Panc1 (cell line): ENCODE measurements around the gene GPRC5B. TPM values are rescaled to one million over a fixed set of nuclear protein-coding genes. Genes with fewer than 3 reads are reported as not detected.

Experiments
- ATAC-seq: fragments of 200-7000 bp; cut with Tn5 transposase; 2 replicates; pipeline ENCODE4 v1.9.1; 2020; ENCODE audit warnings: mild to moderate bottlenecking, moderate library complexity
- BruUV-seq: library from RNA; stranded (reverse); fragments of 400-500 nt; replicated peaks from 2 replicates; lab custom pipeline; 2021; lab: Mats Ljungman, UMichigan
- CTCF ChIA-PET: fragments of 300-600 bp; sonication (Branson Sonifier 250); formaldehyde crosslinking; loops from one replicate; lab custom pipeline; 2022; ENCODE audit warnings: antibody characterized with exemption; lab: Charles Lee
- POLR2A ChIA-PET: fragments of 300-600 bp; sonication (Branson Sonifier 250); formaldehyde crosslinking; loops from one replicate; lab custom pipeline; 2022; ENCODE audit warnings: antibody characterized with exemption; lab: Charles Lee
- DNase-seq: peaks from one replicate; pipeline ENCODE4 v3.0.0-alpha.2; 2010; ENCODE audit warnings: low read depth, low spot score
- H3K27ac ChIP-seq: 2 replicates; pipeline ENCODE4 v1.5.1; 2011; ENCODE audit warnings: mild to moderate bottlenecking, low read length, inconsistent platforms
- H3K27me3 ChIP-seq: fragments of 200-500 bp; sonication (Bioruptor generic); 2 replicates; pipeline ENCODE4 v1.6.0; 2014; ENCODE audit warnings: low read length, inconsistent platforms; ENCODE audit not compliant: control insufficient read depth, insufficient read depth
- H3K36me3 ChIP-seq: fragments of 200-500 bp; sonication (Bioruptor generic); 2 replicates; pipeline ENCODE4 v1.5.1; 2014; ENCODE audit warnings: inconsistent platforms, mild to moderate bottlenecking, low read length, moderate library complexity; ENCODE audit not compliant: control insufficient read depth, insufficient read depth
- H3K4me1 ChIP-seq: 2 replicates; pipeline ENCODE4 v1.5.1; 2011; ENCODE audit warnings: inconsistent platforms, mild to moderate bottlenecking, low read length, moderate library complexity; ENCODE audit not compliant: control insufficient read depth, insufficient read depth
- H3K4me3 ChIP-seq, 2 experiments: 2 replicates each; pipeline ENCODE4 v1.5.1; 2011 to 2012; ENCODE audit warnings: low read depth in 2 of 2, low read length in 2 of 2, mild to moderate bottlenecking in 2 of 2, inconsistent platforms in 1 of 2, moderate library complexity in 1 of 2
- H3K9me3 ChIP-seq: fragments of 200-500 bp; sonication (Bioruptor generic); 2 replicates; pipeline ENCODE4 v1.5.1; 2014; ENCODE audit warnings: low read depth, mild to moderate bottlenecking, inconsistent platforms, low read length, moderate library complexity; ENCODE audit not compliant: control insufficient read depth, insufficient read depth
- POLR2AphosphoS5 ChIP-seq: IDR thresholded peaks from 2 replicates; pipeline ENCODE4 v1.6.1; 2012; ENCODE audit warnings: mild to moderate bottlenecking, low read depth, low read length, moderate library complexity
- REST ChIP-seq, 2 experiments: IDR thresholded peaks; 2 replicates each; pipeline ENCODE4 v1.6.1; 2011 to 2012; ENCODE audit warnings: low read depth in 2 of 2, control low read depth in 1 of 2, low read length in 1 of 2, mild to moderate bottlenecking in 1 of 2, moderate library complexity in 1 of 2; ENCODE audit not compliant: insufficient read depth in 1 of 2
- SIN3A ChIP-seq: IDR thresholded peaks from 2 replicates; pipeline ENCODE4 v1.6.1; 2012; ENCODE audit warnings: low read depth, mild to moderate bottlenecking, low read length, moderate library complexity, borderline replicate concordance; ENCODE audit not compliant: insufficient read depth
- TCF7L2 ChIP-seq: IDR thresholded peaks from 2 replicates; pipeline ENCODE4 v1.6.1; 2011; ENCODE audit warnings: mild to moderate bottlenecking, low read depth, low read length, inconsistent platforms
- in situ Hi-C: cut with HindIII; loops from 2 replicates; pipeline ENCODE4 v1.10.0; 2016; ENCODE audit warnings: low sequenced_read_pairs, low pct_unique_long_range_greater_than_20kb
- intact Hi-C: fragments of 100-400 bp; cut with micrococcal nuclease; formaldehyde crosslinking; loops from one replicate; pipeline ENCODE4 v1.10.0; 2022; ENCODE audit not compliant: unreplicated experiment
- total RNA-seq: library from RNA; stranded (reverse); gene quantifications from one replicate; pipeline ENCODE4 v1.2.1, GENCODE V29; 2021; ENCODE audit not compliant: unreplicated experiment
- TF ChIP-seq, protein P1 (sequence below): fragments of 450-650 bp; IDR thresholded peaks from 2 replicates; pipeline ENCODE4 v1.5.1; 2017; ENCODE audit warnings: mild to moderate bottlenecking

Gene GPRC5B
- total RNA-seq, 1 experiment from 2014 or later, result 10.4 TPM

DNA sequence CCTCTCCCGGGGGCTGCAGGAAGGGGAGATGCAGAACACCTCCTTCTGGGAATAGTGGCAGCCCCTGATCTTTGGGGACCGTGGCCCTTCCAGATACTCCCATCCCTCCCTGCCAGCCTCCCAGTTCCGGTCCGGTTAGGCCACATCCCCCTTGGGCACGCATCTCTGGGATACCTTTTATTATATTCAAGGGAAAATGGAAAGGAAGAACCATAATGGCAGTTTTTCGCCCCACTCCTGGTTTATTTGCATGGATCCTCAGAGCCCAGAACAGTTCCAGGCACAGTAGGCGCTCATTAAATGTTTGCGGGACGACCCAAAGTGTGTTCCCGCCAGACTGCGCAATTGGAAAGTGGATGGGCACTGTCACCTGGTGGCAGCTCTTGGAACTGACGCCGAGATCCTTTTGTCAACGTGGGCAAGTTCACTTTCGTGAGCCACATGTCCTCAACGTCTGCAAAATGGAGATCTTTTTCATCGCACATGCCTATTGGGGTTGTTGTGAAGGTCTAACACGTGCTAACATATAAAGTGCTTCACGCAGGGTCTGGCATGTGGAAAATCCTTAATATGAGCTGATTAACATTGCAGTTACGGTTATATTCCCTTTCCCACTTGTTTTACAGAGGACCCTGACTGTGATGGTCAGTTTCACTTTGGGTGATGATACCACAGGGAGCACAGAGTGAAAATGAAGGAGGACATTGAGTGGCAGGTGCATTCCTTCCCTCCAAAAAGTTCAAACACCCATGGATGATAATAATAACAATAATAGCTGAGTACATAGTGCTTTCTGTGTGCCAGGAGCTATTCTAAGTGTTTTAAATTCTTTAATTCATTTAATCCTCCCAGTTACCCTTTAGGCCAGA is 1.7 kb upstream of the GPRC5B start:
- no peaks in the 10 kb centered on the region for H3K27me3 ChIP-seq
- ChIA-PET CTCF (interaction anchor here (0.6 to 1.4 kb wide), 6 partner anchors 37 to 499 kb away, joined by 3 to 8 read pairs (median 3); no protein-coding TSS in a partner anchor), POLR2A (interaction anchor here (0.6 kb wide), 1 partner anchor 324 kb away, joined by 3 read pairs; no protein-coding TSS in a partner anchor)
- in situ Hi-C loops (loop anchor here (25.0 kb wide), 1 partner anchor 249 kb away; no protein-coding TSS in a partner anchor), intact Hi-C loops (loop anchor here (1.0 to 5.0 kb wide), 2 partner anchors 179 to 285 kb away; no protein-coding TSS in a partner anchor)
- ATAC-seq (peak; percentile 68), DNase-seq (peak; percentile 88)
- H3K36me3 ChIP-seq, result no peaks in the 10 kb centered on the region
- H3K27ac ChIP-seq, result peak overlapping the region; percentile 12; the same call in 1 of the 2 replicates
- H3K9me3 ChIP-seq, result no peaks in the 10 kb centered on the region
- H3K4me1 ChIP-seq, result peaks cover 23% of the 10 kb centered on the region
- H3K4me3 ChIP-seq, result peak overlapping the region in 1 of 2 experiments; percentile 78; a peak in 2 of 4 replicates
- no TSS peak for BruUV-seq
- TF ChIP-seq, protein P1, sequence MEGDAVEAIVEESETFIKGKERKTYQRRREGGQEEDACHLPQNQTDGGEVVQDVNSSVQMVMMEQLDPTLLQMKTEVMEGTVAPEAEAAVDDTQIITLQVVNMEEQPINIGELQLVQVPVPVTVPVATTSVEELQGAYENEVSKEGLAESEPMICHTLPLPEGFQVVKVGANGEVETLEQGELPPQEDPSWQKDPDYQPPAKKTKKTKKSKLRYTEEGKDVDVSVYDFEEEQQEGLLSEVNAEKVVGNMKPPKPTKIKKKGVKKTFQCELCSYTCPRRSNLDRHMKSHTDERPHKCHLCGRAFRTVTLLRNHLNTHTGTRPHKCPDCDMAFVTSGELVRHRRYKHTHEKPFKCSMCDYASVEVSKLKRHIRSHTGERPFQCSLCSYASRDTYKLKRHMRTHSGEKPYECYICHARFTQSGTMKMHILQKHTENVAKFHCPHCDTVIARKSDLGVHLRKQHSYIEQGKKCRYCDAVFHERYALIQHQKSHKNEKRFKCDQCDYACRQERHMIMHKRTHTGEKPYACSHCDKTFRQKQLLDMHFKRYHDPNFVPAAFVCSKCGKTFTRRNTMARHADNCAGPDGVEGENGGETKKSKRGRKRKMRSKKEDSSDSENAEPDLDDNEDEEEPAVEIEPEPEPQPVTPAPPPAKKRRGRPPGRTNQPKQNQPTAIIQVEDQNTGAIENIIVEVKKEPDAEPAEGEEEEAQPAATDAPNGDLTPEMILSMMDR, result peak; percentile 100
- no peak for TF ChIP-seq TCF7L2

- Histone ChIP-seq H3K27me3 (no peaks in the 10 kb centered on the region), H3K27ac (no peak overlapping the region), H3K36me3 (no peaks in the 10 kb centered on the region), H3K4me1 (peaks cover 23% of the 10 kb centered on the region), H3K9me3 (no peaks in the 10 kb centered on the region), H3K4me3 (peak overlapping the region; percentile 56 to 78)
- DNase-seq, result no peak
- TF ChIP-seq TCF7L2 (no peak), POLR2AphosphoS5 (no peak), REST (IDR thresholded peaks at IDR 0.05; ENCODE audit: insufficient read depth in 1 of 2, low read depth in 2 of 2, low read length in 1 of 2) (no peak), SIN3A (no peak)
- TF ChIP-seq, protein P1, result no peak
- POLR2A ChIA-PET, result no interaction called here
- peak; percentile 49 for ATAC-seq
- CTCF ChIA-PET, result interaction anchor here (0.6 to 1.4 kb wide), 3 partner anchors 167 to 302 kb away, joined by 3 to 8 read pairs (median 4); partner anchors contain the start of genes IQCK and KNOP1
- no TSS peak for BruUV-seq
- intact Hi-C loops, result loop anchor here (1.0 to 5.0 kb wide), 2 partner anchors 178 to 284 kb away; no protein-coding TSS in a partner anchor
- in situ Hi-C loops, result loop anchor here (25.0 kb wide), 1 partner anchor 248 kb away; no protein-coding TSS in a partner anchor
Observed at GRCh38 chr16:19885451-19886072, 914 bp upstream of the GPRC5B start.
